GM18858 (cell line): ENCODE data around the gene HPGDS.
"Not testable (repeated sequence)": the region's sequence is repeated elsewhere in the genome, so short reads cannot be mapped to it uniquely, and the experiment has no call there.

Experiments used
- ATAC-seq: cut with Tn5 transposase; IDR thresholded peaks from one replicate; pipeline ENCODE4 v1.9.1; 2021; ENCODE audit not compliant: unreplicated experiment

Gene HPGDS

GRCh38 chr4:94342694-94343093 lies at the start of gene HPGDS:
TSS of gene HPGDS (minus strand) at chr4:94342836. CDS start at chr4:94334629, 8,207 bp downstream.
- ATAC-seq = no peak

GRCh38 chr4:94390804-94391410 lies 48.3 kb upstream of the HPGDS start:
- no peak for ATAC-seq

GRCh38 chr4:94389595-94390267 lies 47.1 kb upstream of the HPGDS start:
- ATAC-seq = no peak

- ATAC-seq = not testable (repeated sequence)
Observed at GRCh38 chr4:94387965-94388364, 45.3 kb upstream of the HPGDS start.

GRCh38 chr4:94385452-94385851 lies 42.8 kb upstream of the HPGDS start:
- ATAC-seq = not testable (repeated sequence)

GRCh38 chr4:94382891-94383290 lies 40.3 kb upstream of the HPGDS start:
- not testable (repeated sequence) for ATAC-seq

GRCh38 chr4:94378047-94378446 lies 35.4 kb upstream of the HPGDS start:
- ATAC-seq = no peak

- ATAC-seq = no peak
Observed at GRCh38 chr4:94377294-94377693, 34.7 kb upstream of the HPGDS start.

GRCh38 chr4:94375364-94375763 lies 32.7 kb upstream of the HPGDS start:
- no peak for ATAC-seq

- no peak for ATAC-seq
Observed at GRCh38 chr4:94373752-94374151, 31.1 kb upstream of the HPGDS start.

GRCh38 chr4:94372991-94373390 lies 30.4 kb upstream of the HPGDS start:
- ATAC-seq = no peak

- no peak for ATAC-seq
Observed at GRCh38 chr4:94372228-94372978, 29.8 kb upstream of the HPGDS start.

GRCh38 chr4:94371290-94371689 lies 28.7 kb upstream of the HPGDS start:
- ATAC-seq = no peak

- ATAC-seq = no peak
Observed at GRCh38 chr4:94370533-94371254, 28.1 kb upstream of the HPGDS start.

GRCh38 chr4:94369046-94369445 lies 26.4 kb upstream of the HPGDS start:
- ATAC-seq = no peak

GRCh38 chr4:94368459-94368858 lies 25.8 kb upstream of the HPGDS start:
- no peak for ATAC-seq

- ATAC-seq = no peak
Observed at GRCh38 chr4:94365304-94365703, 22.7 kb upstream of the HPGDS start.

- no peak for ATAC-seq
Observed at GRCh38 chr4:94364527-94364926, 21.9 kb upstream of the HPGDS start.

- no peak for ATAC-seq
Observed at GRCh38 chr4:94363136-94363655, 20.6 kb upstream of the HPGDS start.

GRCh38 chr4:94359838-94360237 lies 17.2 kb upstream of the HPGDS start:
- ATAC-seq = no peak

GRCh38 chr4:94359221-94359620 lies 16.6 kb upstream of the HPGDS start:
- ATAC-seq = no peak
